Activated CD4-positive, CD25-positive, alpha-beta regulatory T cell (primary cell): Measurements from ENCODE around the gene CPM.

Experiments
- DNase-seq, 4 experiments: peaks; one replicate each; lab custom pipeline; 2025; lab: John Stamatoyannopoulos, UW

Gene CPM

GRCh38 chr12:68904351-68904962, 28.5 kb downstream of the CPM start:
- no peak for DNase-seq

DNA sequence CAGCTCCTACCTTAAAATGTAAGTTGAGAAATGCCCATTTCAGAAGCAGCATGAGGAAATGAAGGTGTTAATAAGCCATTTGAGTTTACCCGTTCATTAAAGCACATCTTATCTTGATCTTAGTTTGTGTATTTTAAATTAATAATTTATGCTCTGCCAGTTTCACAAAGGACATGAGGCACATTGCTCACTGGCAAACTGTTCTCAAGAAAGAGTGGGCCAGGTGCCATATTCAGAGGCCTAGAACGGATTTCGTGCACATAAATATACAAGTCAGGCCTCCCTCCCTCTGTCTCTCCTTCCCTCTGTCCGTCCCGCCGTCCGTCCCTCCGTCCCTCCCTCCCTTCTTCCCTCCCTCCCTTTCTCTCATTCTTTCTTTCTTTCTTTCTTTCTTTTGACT, 29.5 kb downstream of the CPM start:
- no peak for DNase-seq

DNA sequence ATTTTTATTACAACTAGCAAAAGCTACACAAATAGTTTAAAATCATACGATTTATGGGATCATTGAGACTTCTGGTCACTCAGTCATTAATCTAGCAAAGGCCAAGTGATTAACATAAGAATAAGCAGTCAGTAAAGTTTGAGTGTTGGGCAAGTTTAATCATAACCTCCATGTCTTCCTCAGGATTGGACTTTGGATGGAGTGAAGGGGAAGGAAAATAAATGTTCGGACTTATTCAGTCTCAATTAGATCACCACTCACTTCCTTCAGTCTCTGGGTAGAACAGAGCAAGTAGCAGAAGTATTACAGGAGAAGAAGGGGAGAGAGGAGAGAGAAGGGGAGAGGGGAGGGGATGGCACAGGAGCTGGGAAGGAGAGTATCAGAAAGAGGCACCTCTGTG, 31.4 kb downstream of the CPM start:
- DNase-seq, result no peak

GRCh38 chr12:68901145-68901544, 31.8 kb downstream of the CPM start:
- DNase-seq, result no peak

DNA sequence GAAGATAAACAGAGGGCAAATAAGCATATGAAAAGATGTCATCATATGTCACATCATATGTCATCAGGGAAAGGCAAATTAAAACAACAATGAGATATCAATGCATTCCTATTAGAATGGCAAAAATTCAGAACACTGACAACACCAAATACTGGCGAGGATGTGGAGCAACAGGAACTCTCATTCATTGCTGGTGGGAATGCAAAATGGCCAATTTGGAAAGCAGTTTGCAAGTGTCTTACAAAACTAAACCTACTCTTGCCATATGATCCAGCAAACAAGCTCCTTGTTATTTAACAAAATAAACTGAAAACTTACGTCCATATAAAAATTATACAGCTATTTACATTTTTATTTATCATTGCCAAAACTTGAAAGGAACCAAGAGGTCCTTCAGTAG, 32.7 kb downstream of the CPM start:
- no peak for DNase-seq

- DNase-seq, result no peak
Measured at GRCh38 chr12:68899251-68899771, 33.7 kb downstream of the CPM start.

DNA sequence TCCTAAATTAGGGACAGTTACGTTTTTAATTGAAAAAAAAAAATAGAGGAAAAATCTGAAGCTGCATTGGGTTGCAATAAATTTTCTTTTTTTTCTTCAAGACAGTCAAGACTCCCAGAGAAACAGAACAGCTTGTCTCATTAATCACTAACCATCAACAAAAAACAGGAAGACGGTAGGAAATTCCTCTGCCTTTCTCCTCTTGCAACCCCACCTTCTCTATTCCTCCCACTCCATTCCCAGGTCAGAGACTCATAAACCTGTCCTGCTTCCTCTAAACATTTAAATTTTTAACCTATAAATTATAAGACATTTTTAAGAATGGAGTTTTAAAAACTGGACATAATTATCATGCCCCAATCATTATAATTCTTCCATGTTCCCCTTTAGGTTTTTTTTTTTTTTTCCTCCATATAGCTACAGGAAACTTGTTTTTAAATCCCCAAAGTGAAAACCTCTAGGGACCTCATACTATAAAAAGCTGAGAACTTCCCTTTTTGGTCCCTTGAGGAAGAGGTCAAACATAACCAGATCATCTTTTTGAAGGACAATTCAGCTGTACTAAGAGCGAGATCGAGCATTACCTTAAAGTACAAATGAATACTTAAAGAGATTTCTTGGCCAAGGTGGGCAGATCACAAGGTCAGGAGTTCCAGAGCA, 36.0 kb downstream of the CPM start:
- DNase-seq, result no peak

- DNase-seq, result no peak
Measured at GRCh38 chr12:68894276-68894855, 38.6 kb downstream of the CPM start.

GRCh38 chr12:68893741-68894140, 39.2 kb downstream of the CPM start:
- no peak for DNase-seq

- no peak for DNase-seq
Measured at GRCh38 chr12:68893201-68893600, 39.8 kb downstream of the CPM start.

DNA sequence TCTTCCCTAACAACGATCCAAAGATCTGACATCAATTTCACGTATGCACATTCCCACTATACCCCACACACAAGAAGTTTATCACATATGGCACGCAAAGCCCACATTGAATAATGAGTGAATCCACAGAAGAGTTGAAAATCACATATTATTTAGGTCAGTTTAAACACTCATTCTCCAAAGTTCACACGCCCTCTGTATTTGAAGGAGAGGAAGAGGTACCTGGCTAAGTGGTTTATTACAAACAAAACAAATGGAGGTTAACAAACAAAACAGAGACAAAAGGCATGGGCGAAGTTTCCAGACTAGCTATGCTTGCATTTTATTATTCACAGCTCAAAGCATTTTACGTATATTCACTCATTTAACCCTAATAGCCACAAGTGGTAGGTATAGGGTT, 41.8 kb downstream of the CPM start:
- DNase-seq, result no peak

GRCh38 chr12:68890701-68891113, 42.3 kb downstream of the CPM start:
- no peak for DNase-seq

DNA sequence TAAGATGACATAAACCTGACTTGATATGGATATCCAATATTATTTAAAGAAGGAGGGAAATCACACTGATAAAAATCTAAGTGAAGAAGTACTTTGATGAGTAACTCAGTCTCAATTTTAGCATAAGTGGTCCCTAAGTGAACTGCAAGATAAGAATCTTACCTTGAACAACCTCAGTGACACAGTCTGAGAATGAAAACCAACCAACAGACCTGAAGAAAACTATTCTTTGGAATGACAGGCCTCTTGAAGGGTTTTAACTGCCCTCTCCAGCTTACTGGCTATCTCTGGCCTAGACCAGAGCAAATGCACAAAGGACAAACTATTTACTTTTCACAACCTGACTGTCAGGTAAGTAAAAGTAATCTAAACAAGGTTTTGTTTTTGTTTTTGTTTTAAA, 44.7 kb downstream of the CPM start:
- no peak for DNase-seq

GRCh38 chr12:68887641-68888040, 45.3 kb downstream of the CPM start:
- no peak for DNase-seq

DNA sequence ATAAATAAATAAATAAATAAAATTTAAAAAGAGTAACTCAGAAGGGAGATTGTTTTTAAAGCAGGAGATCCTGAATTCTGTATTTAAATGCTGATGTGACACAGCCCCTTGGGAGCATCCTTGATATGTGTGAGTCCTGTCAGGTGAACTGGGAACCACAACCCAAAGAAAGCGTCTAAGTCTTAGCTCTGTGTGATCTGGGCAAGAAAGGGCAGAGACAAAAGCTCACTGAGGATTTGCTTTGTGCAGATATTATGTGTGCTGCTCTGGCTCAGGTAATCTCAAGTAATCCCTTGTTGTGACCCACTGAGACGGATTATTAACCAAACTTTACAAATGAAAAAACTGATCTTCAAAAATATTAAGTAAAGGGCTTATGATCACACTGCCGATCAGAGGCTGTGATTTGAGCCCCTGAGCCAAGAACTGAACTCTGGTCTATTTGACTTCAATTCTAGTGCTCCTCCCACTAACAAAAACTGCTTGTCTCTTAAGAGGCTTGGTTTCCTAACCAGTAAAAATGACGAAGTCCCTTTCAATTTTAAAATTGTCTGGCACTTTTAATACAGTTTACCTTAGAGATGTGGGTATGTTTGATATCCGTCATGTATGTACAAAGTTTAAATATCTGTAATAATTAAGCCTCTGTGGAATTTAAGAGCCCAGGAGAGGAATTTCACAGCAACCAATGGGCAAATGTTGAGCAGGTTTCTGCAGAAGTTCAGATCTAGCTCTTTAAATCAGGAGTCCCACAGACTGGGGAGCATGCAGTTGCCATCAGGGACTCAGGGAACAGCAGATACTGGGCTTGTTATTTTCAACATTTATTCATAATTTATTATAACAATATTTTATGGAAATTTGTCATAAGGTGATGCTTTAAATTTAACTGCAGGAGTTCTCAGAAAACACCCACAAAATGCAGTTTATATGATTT, 46.1 kb downstream of the CPM start:
- DNase-seq, result no peak

- no peak for DNase-seq
Measured at GRCh38 chr12:68885381-68885780, 47.6 kb downstream of the CPM start.

- no peak for DNase-seq
Measured at GRCh38 chr12:68884251-68884650, 48.7 kb downstream of the CPM start.

DNA sequence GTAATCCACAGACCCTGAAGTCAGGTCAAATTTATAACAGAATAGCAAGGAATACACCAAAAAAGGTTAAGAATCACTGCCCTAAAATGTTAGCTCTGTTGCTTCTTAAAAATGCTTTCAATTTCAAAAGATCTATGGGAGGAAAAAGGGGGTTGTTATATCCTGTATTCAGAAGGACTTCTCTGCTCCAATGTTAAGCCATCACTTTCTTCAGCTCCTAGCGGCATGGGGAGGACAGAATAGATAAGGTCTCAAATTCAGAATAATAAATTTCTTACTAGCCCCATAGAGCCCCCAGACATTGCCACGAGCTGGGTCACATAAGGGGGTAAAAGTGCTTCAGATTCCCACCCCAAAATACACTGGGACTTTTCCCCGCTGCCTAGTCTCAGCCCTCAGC, 49.8 kb downstream of the CPM start:
- no peak for DNase-seq

DNA sequence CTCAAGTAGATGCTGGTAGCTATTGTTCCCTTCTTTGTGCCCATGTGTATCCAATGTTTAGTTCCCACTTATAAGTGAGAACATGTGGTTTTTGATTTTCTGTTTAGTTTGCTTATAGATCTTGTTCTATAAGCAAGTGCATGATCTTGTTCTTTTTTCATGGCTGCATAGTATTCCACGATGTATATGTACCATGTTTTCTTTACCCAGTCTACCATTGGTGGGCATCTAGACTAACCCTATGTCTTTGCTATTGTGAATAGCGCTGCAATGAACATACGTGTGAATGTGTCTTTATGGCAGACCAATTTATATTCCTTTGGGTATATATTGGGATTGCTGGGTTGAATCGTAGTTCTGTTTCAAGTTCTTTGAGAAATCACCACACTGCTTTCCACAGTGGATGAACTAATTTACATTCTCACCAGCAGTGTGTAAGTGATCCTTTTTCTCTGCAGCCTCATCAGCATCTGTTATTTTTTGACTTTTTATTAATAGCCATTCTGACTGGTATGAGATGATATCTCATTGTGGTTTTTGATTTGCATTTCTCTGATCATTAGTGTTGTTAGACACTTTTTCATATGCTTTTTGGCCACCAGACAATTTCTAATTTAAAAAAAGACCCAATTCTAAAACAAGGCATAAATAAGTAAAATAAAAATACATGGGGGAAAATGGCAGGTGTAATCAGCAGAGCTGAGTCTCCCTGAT, 50.6 kb downstream of the CPM start:
- DNase-seq, result no peak

DNA sequence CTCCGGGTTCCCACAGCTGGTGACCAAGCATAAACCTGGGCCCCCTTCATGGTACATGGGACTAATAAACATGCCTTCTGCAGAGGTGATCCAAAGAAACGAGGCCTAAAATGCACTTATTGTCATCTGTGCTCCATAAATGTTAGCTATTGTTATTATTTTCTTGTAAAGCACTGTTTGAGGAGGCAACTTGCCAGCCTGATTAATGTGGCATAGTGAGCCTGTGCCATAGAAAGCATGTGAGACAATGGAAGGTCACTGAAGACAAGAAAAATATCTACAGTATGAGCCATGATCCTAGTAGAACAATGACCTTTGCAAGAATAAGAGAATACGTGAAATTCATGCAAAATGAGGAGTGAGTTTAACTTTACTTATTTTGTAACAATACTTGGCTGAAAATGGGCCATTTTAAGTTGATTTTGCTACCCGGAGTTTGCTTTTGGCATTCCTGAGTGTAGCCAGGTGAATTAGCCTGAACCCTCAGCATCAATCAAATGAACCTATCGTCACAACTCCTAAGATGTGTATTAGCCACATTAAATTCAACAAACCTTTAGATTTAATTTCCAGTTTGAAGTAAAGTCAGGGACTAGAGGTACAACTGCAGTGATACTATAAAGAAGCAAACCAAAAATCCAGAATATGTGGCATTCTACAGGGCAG, 52.2 kb downstream of the CPM start:
- no peak for DNase-seq

GRCh38 chr12:68878846-68879245, 54.1 kb downstream of the CPM start:
- DNase-seq, result no peak
